Left lung (tissue), 10 donors: ENCODE data around the gene MGAT4D. TPM values are rescaled to one million over a fixed set of nuclear protein-coding genes. Genes with fewer than 3 reads are reported as not detected.
"Not testable (repeated sequence)": the region's sequence is repeated elsewhere in the genome, so short reads cannot be mapped to it uniquely, and the experiment has no call there.

ENCODE experiments used
- ATAC-seq: fragments of 200-7000 bp; cut with Tn5 transposase; one replicate; pipeline ENCODE4 v1.9.1; 2020; ENCODE audit warnings: moderate library complexity
- DNase-seq, 4 donors: peaks; one replicate each; pipeline ENCODE4 v3.0.0-alpha.2; 2013 to 2020
- H3K27ac ChIP-seq, 2 donors: fragments of 200-600 bp; sonication (generic) in 1 of 2; one replicate each; pipeline versions ENCODE4 v1.5.0 to v1.8.0; 2020 to 2021
- H3K27me3 ChIP-seq, 2 donors: fragments of 200-600 bp; sonication (generic) in 1 of 2; one replicate each; pipeline versions ENCODE4 v1.5.0 to v1.8.0; 2020 to 2021
- H3K36me3 ChIP-seq, 2 donors: fragments of 200-600 bp; sonication (generic) in 1 of 2; one replicate each; pipeline versions ENCODE4 v1.5.0 to v1.8.0; 2020 to 2021
- H3K4me1 ChIP-seq, 2 donors: fragments of 200-600 bp; one replicate each; pipeline ENCODE4 v1.8.0; 2021
- H3K4me3 ChIP-seq, 2 donors: fragments of 200-600 bp; sonication (generic) in 1 of 2; one replicate each; pipeline versions ENCODE4 v1.5.0 to v1.8.0; 2020 to 2021; ENCODE audit warnings: mild to moderate bottlenecking in 1 of 2
- H3K9me3 ChIP-seq, 2 donors: fragments of 200-600 bp; sonication (generic) in 1 of 2; one replicate each; pipeline versions ENCODE4 v1.5.0 to v1.8.0; 2020 to 2021
- CTCF ChIP-seq, 2 donors: fragments of 200-600 bp; sonication (generic) in 1 of 2; IDR thresholded peaks; one replicate each; pipeline versions ENCODE4 v1.5.0 to v1.8.0; 2021; ENCODE audit warnings: antibody characterized with exemption in 2 of 2
- intact Hi-C, 2 donors: fragments of 100-400 bp; cut with DNase I; formaldehyde crosslinking; loops; one replicate each; pipeline versions ENCODE4 v1.11.2 to v1.14.2; 2022
- polyA plus RNA-seq, 6 donors: library from polyadenylated mRNA; unstranded; fragments of 120-200 nt; gene quantifications; one replicate each; pipeline ENCODE4 v1.2.1, GENCODE V29; 2013; ENCODE audit not compliant: insufficient read length in 6 of 6
- total RNA-seq, 2 donors: library from RNA; stranded (reverse); fragmentation: NEBNext Ultra II Directional; extraction: Animal tissue kit (Norgen Biotek cat#: 25700); gene quantifications; one replicate each; pipeline ENCODE4 v1.2.1, GENCODE V29; 2021
- donor health status: DM: no; HTN: yes; CAD: no.
- donor health status: DM: no; HTN: no; CAD: no.

Gene MGAT4D
- total and polyA plus RNA-seq, 8 donors: not detected

- H3K4me3 ChIP-seq: no peak overlapping the region
Observed at GRCh38 chr4:140463614-140464013, 34.5 kb downstream of the MGAT4D start.

GRCh38 chr4:140463182-140463581, 34.9 kb downstream of the MGAT4D start:
- no peaks in the 10 kb centered on the region for H3K27me3 ChIP-seq
- H3K36me3 ChIP-seq: no peaks in the 10 kb centered on the region
- intact Hi-C loops: no loop called here
- H3K9me3 ChIP-seq: no peaks in the 10 kb centered on the region
- ATAC-seq (no peak), DNase-seq (no peak)
- TF ChIP-seq CTCF (IDR thresholded peaks at IDR 0.05): no peak
- H3K4me1 ChIP-seq: no peaks in the 10 kb centered on the region
- H3K4me3 ChIP-seq: no peak overlapping the region
- H3K27ac ChIP-seq: no peak overlapping the region

More at GRCh38 chr4:140463614-140464013, 34.5 kb downstream of the MGAT4D start:
- Histone ChIP-seq H3K4me1 (no peaks in the 10 kb centered on the region), H3K27me3 (no peaks in the 10 kb centered on the region), H3K27ac (no peak overlapping the region), H3K9me3 (no peaks in the 10 kb centered on the region), H3K36me3 (no peaks in the 10 kb centered on the region)
- no peak for TF ChIP-seq CTCF (IDR thresholded peaks at IDR 0.05)
- ATAC-seq (no peak), DNase-seq (no peak)
- intact Hi-C loops: no loop called here

DNA sequence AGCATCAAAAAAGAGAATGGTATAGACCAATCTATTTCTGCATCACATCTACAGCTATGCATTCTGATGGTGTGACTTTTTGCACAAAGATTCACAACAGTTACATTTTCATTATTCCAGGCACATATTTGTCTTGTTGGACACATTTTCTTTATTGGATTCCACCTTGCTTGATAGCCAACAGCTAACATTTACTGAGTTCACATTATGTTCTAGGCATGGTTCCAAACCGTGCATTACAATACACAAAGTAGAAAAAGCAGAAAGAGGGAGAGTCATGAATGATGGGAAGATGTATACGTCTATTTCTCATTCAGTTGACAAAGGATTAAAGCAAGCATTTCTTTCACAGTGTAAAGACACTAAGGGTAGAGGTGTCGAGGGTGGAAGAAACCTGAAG, 47.7 kb downstream of the MGAT4D start:
- intact Hi-C loops: no loop called here
- no peaks in the 10 kb centered on the region for H3K36me3 ChIP-seq
- no peak for ATAC-seq
- TF ChIP-seq CTCF (IDR thresholded peaks at IDR 0.05): no peak
- no peak overlapping the region for H3K4me3 ChIP-seq
- H3K9me3 ChIP-seq: no peaks in the 10 kb centered on the region
- H3K27me3 ChIP-seq: no peaks in the 10 kb centered on the region
- DNase-seq: no peak
- H3K27ac ChIP-seq: no peak overlapping the region
- no peaks in the 10 kb centered on the region for H3K4me1 ChIP-seq

- DNase-seq (peak in 2 of 4 donors; percentile 36 to 47), ATAC-seq (no peak)
- Histone ChIP-seq H3K4me1 (no peaks in the 10 kb centered on the region), H3K27ac (no peak overlapping the region), H3K4me3 (no peak overlapping the region), H3K9me3 (no peaks in the 10 kb centered on the region), H3K27me3 (no peaks in the 10 kb centered on the region), H3K36me3 (no peaks in the 10 kb centered on the region)
- intact Hi-C loops: no loop called here
- TF ChIP-seq CTCF (IDR thresholded peaks at IDR 0.05): no peak
Observed at GRCh38 chr4:140448830-140449229, 49.3 kb downstream of the MGAT4D start.

DNA sequence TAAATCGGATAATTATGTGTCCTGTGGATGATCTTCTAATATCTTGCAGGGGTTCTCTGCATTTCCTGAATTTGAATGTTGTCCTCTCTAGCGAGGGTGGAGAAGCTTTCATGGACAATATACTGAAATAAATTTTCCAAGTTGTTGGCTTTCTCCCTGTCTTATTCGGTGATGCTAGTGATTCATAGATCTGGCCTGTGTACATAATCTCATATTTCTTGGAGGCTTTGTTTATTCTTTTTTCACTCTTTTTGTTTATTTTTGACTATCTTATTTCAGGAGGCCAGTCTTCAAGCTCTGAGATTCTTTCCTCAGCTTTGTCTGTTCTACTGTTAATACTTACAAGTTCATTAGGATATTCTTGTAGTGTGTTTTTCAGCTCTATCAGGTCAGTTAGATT, 49.9 kb downstream of the MGAT4D start:
- H3K4me1 ChIP-seq: no peaks in the 10 kb centered on the region
- no peak overlapping the region for H3K27ac ChIP-seq
- no peak overlapping the region for H3K4me3 ChIP-seq
- no peaks in the 10 kb centered on the region for H3K36me3 ChIP-seq
- intact Hi-C loops: no loop called here
- DNase-seq (no peak), ATAC-seq (no peak)
- no peaks in the 10 kb centered on the region for H3K9me3 ChIP-seq
- no peak for TF ChIP-seq CTCF (IDR thresholded peaks at IDR 0.05)
- no peaks in the 10 kb centered on the region for H3K27me3 ChIP-seq

GRCh38 chr4:140444347-140444746, 53.7 kb downstream of the MGAT4D start:
- not testable (repeated sequence) for ATAC-seq

More at GRCh38 chr4:140444347-140444746, 53.7 kb downstream of the MGAT4D start:
- H3K36me3 ChIP-seq, H3K27ac ChIP-seq, H3K27me3 ChIP-seq, H3K4me3 ChIP-seq, H3K4me1 ChIP-seq, H3K9me3 ChIP-seq, DNase-seq, intact Hi-C loops: not testable (repeated sequence)
